D721Med (cell line): ENCODE measurements around the gene SLCO3A1.

Source experiments
- DNase-seq: peaks from one replicate; pipeline ENCODE4 v3.0.0; 2011; ENCODE audit warnings: low spot score; ENCODE audit not compliant: insufficient read length
- FAIRE-seq: peaks from 2 replicates; lab custom pipeline; 2011; peaks lifted over from hg19 to GRCh38; lab: Jason Lieb, UNC
- TF ChIP-seq, protein P1 (sequence below): IDR thresholded peaks from 2 replicates; pipeline ENCODE4 v1.5.1; 2012; ENCODE audit warnings: mild to moderate bottlenecking, control low read depth; ENCODE audit not compliant: insufficient read depth; ENCODE audit errors: missing control alignments

Gene SLCO3A1

DNA sequence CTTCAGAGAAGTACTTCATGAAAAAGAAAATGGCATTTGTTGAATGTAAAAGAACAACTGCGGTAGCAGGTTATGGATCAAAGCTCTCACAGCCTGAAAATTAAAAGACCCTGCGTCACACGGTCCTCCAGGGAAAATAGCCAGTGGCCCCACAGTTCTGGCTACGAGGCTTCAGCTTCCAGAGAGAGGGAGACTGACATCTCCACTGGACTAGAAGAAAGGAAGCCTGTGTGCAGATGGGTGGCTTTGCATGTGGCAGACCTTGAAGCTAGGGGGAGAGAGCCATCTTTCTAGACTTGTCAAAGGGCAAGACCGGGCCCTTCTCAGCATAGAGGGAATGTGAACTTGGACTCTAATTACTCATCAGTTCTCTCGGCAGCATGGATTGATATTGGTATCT lies 159.4 kb downstream of the SLCO3A1 start:
- FAIRE-seq: no peak
- DNase-seq: no peak
- TF ChIP-seq, protein P1, sequence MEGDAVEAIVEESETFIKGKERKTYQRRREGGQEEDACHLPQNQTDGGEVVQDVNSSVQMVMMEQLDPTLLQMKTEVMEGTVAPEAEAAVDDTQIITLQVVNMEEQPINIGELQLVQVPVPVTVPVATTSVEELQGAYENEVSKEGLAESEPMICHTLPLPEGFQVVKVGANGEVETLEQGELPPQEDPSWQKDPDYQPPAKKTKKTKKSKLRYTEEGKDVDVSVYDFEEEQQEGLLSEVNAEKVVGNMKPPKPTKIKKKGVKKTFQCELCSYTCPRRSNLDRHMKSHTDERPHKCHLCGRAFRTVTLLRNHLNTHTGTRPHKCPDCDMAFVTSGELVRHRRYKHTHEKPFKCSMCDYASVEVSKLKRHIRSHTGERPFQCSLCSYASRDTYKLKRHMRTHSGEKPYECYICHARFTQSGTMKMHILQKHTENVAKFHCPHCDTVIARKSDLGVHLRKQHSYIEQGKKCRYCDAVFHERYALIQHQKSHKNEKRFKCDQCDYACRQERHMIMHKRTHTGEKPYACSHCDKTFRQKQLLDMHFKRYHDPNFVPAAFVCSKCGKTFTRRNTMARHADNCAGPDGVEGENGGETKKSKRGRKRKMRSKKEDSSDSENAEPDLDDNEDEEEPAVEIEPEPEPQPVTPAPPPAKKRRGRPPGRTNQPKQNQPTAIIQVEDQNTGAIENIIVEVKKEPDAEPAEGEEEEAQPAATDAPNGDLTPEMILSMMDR: no peak

DNA sequence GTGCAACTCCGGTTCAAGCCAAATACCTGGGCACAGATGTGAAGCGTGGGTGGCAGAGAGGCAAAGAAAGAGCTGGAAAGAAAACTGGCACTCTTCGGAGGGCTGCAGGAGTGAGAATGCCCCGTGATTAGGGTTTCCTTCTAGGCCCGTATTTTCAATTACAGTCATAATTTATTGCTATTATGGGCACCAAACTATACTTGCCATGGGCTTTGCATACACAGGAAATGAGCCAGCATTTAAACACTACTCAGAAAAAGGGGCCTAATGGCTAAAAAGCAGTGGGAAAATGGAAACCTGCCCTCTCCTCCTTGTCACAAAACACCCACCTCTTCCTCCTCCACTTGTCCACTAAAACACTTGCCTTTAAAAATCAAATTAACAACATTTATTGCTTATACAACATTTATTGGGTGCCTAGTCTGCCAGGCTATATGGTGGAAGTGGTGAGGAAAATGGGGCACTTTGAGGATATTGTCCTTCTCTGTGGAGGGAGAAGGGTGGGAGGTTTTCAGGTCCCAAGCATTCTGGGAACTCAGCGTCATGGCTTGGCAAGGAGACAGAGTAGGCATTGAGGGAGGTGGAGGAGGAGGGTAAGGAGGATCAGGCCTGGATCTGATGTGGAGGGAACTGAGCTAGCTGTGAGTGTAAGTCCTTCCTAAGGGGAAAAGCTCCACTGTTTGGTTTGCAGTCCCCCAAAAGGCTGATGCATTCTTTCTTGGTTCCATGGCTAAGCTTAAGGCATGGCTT lies 160.9 kb downstream of the SLCO3A1 start:
- DNase-seq (no peak), FAIRE-seq (no peak)
- TF ChIP-seq, protein P1: no peak

DNA sequence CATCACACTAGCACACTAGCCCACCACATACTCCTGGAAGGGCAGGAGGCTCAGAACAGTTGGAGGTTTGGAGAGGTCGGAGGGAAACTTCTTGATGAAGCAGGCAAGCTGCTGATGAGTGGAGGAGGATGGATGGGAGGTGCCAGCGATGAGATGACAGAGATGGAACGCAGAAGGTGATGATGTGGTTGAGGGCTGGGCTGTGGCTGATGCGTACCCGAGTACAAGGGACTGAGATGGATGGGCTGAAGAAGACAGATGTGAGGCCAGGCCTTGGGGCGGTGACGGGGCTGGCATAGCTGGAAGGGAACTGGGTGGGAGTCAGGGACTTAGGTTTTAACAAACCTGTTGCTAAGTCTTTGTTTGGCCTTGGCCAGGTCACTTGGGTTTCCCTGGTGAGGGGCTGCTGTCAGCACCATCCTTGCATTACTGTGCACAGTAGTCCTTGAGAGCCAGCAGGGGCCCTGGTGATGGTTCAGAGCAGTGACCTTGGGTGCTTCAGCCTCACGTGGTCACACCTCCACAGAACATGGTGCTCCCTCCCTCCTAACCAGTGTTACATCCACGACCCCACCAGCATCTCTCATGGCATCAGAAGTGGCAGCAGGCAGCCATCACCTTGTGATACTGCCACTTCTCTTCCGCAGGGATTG lies 164.5 kb downstream of the SLCO3A1 start:
- TF ChIP-seq, protein P1: no peak
- DNase-seq (no peak), FAIRE-seq (no peak)

DNA sequence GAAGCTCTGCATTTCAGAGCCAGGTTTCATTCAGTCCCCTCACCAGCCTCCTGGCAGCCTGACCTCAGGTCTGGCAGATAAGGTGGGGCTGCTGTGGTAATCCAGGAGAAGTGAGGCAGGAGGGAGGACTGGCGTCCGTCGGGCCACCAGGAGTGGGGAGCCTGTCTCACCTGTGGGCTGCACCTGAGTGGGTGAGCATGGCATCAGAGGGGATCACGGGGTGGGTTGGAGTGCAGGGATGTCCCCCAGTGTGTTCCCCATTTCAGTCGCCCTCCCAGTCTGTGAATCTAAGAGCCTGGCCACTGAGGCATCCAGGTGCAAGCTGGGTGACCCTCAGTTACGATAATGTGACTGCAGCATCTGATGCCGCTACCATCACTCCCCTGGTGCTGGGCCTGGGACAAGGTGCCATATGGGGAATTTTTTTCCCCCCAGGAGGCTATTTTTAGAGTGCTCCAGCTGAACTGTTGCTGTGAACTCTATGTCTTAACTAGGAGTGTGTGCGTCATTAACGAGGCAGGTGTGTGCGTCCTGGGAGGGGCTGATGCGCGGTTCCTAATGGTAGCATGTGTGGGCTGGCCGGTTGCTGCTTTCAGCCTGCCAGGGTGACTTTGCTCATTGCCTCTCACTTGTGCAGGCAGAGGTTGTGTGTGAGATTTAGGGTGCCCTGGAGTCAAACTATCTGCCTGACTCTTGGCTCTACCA lies 165.2 kb downstream of the SLCO3A1 start:
- DNase-seq: no peak
- FAIRE-seq: no peak
- TF ChIP-seq, protein P1: no peak

DNA sequence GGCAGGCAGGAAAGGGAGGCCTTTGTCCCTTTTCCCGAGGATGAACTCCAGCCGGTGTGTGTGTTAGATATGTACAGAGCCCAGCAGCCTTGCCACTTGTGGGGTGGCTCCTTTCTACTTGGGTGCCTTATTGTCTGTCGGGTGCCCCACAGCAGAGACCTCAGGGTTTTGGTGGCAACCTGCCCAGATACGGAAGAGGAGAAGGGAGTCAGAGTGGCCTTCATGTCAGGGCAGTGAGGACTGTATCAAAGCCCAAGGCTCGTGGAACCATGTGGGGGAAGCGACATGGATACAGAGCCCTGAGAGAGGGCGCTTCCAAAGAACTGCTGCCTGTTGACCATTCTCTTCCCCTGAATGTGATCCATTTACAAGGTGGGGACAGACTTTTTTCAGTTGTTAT lies 166.2 kb downstream of the SLCO3A1 start:
- TF ChIP-seq, protein P1: no peak
- no peak for FAIRE-seq
- no peak for DNase-seq

DNA sequence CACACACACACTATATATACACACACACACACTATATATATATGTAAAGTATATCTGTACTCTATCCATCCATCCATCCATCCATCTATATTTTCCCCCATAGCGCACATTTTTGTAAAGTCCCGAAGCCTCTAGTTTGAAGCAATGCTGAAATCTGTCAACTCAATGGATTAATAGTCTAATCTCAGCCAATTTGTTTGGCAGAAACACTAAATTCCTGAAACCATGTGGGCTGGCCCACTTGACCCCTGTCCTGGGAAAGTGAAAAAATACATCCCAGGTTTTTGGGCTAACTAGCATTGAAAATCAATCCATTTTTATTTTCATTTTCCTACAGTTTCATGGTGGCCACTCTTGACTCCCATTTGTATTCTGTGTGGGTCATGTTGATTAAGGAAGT lies 166.7 kb downstream of the SLCO3A1 start:
- TF ChIP-seq, protein P1: no peak
- FAIRE-seq (no peak), DNase-seq (no peak)
